H1 (cell line): ENCODE measurements around the gene TRO. TPM values are rescaled to one million over a fixed set of nuclear protein-coding genes. Genes with fewer than 3 reads are reported as not detected.

Experiments
- CHD7 ChIP-seq: fragments of 300-600 bp; sonication (generic); IDR thresholded peaks from 2 replicates; pipeline ENCODE4 v1.7.1; 2012; ENCODE audit warnings: low read length, moderate library complexity, mild to moderate bottlenecking, inconsistent platforms; ENCODE audit not compliant: insufficient replicate concordance
- POLR2A ChIP-seq, 2 experiments: IDR thresholded peaks; 1 replicate in 1 of 2; 2 replicates in 1 of 2; pipeline ENCODE4 v1.6.1; 2011; ENCODE audit warnings: low read depth in 2 of 2, low read length in 2 of 2, mild to moderate bottlenecking in 2 of 2; ENCODE audit errors: control extremely low read depth in 1 of 2
- POLR2AphosphoS5 ChIP-seq: IDR thresholded peaks from 2 replicates; pipeline ENCODE4 v1.6.1; 2011; ENCODE audit warnings: low read depth, low read length
- polyA plus RNA-seq, 7 experiments: library from polyadenylated mRNA; depleted of rRNA in 3 of 7; stranded (reverse) in 5 of 7; unstranded in 2 of 7; fragments of >200 nt in 5 of 7; fragments of 200-250 nt in 2 of 7; gene quantifications; 1 replicate in 5 of 7; 2 replicates in 1 of 7; 4 replicates in 1 of 7; pipeline versions ENCODE4 v1.2.1 to v1.2.3, GENCODE V29; 2011 to 2013; ENCODE audit warnings: missing spikeins in 2 of 7, mixed read lengths in 2 of 7
- total RNA-seq: library from RNA; stranded (reverse); fragmentation: NEBNext Ultra II Directional; extraction: Animal tissue kit (Norgen Biotek cat#: 25700); gene quantifications from 2 replicates; pipeline ENCODE4 v1.2.1, GENCODE V29; 2021

TRO gene
- total and polyA plus RNA-seq, 2 of the 8 experiments (the other 6 are each of a cell fraction or from before 2014, with no cell fraction given): 49.5 to 57.6 TPM

GRCh38 chrX:54950730-54951375 is 30.2 kb downstream of the TRO start (continued):
- TF ChIP-seq CHD7: no peak
- no peak for TF ChIP-seq POLR2A (IDR thresholded peaks at IDR 0.05; ENCODE audit: control extremely low read depth in 1 of 2, low read depth in 2 of 2, low read length in 2 of 2)
- TF ChIP-seq POLR2AphosphoS5: no peak
